GM12872 (cell line): ENCODE results near the gene HLA-DRB1.

ENCODE experiments used
- CTCF ChIP-seq: IDR thresholded peaks from 3 replicates; pipeline ENCODE4 v1.5.1; 2011; ENCODE audit warnings: low read depth, mild to moderate bottlenecking, low read length, moderate library complexity; ENCODE audit not compliant: insufficient read depth

Gene HLA-DRB1

GRCh38 chr6:32566957-32567356, 22.7 kb downstream of the HLA-DRB1 start:
- TF ChIP-seq CTCF = no peak

- no peak for TF ChIP-seq CTCF
Observed at GRCh38 chr6:32565511-32565910, 24.1 kb downstream of the HLA-DRB1 start.

GRCh38 chr6:32562940-32563339, 26.7 kb downstream of the HLA-DRB1 start:
- no peak for TF ChIP-seq CTCF

GRCh38 chr6:32559747-32560146, 29.9 kb downstream of the HLA-DRB1 start:
- no peak for TF ChIP-seq CTCF

- TF ChIP-seq CTCF = no peak
Observed at GRCh38 chr6:32558426-32559057, 31.1 kb downstream of the HLA-DRB1 start.

- no peak for TF ChIP-seq CTCF
Observed at GRCh38 chr6:32554116-32554965, 35.3 kb downstream of the HLA-DRB1 start.

- no peak for TF ChIP-seq CTCF
Observed at GRCh38 chr6:32553037-32553742, 36.5 kb downstream of the HLA-DRB1 start.
